T-cell (primary cell): Measurements from ENCODE around the gene SPRED3. TPM values are rescaled to one million over a fixed set of nuclear protein-coding genes. Genes with fewer than 3 reads are reported as not detected.

Experiments
- ATAC-seq, 4 experiments: fragments of 200-7000 bp in 3 of 4; fragments of 150-1000 bp in 1 of 4; cut with Tn5 transposase; replicated peaks in 1 of 4; 1 replicate in 3 of 4; 2 replicates in 1 of 4; pipeline ENCODE4 v1.10.0; 2021; ENCODE audit warnings: moderate library complexity in 3 of 4, mild to moderate bottlenecking in 2 of 4, moderate number of reproducible peaks in 1 of 4
- CTCF ChIA-PET, 2 donors: fragments of 300-600 bp; sonication (Branson Sonifier 250); formaldehyde crosslinking; loops; one replicate each; lab custom pipeline; 2022; ENCODE audit warnings: antibody characterized with exemption in 2 of 2; lab: Charles Lee
- POLR2A ChIA-PET, 2 donors: fragments of 300-600 bp; sonication (Branson Sonifier 250); formaldehyde crosslinking; loops; one replicate each; lab custom pipeline; 2022; ENCODE audit warnings: antibody characterized with exemption in 2 of 2; lab: Charles Lee
- DNase-seq, 35 experiments: peaks; one replicate each; pipeline versions ENCODE4 v3.0.0 to v3.0.0-alpha.2; 2013 to 2023
- H3K27ac ChIP-seq: one replicate; pipeline ENCODE4 v1.5.1; 2013; ENCODE audit warnings: low read length
- H3K27me3 ChIP-seq, 2 experiments: replicated peaks in 1 of 2; 1 replicate in 1 of 2; 2 replicates in 1 of 2; pipeline versions ENCODE4 v1.6.1 to v1.7.0; 2013; ENCODE audit warnings: low read length in 1 of 2, mixed read lengths in 1 of 2; ENCODE audit not compliant: control insufficient read depth in 2 of 2, insufficient read depth in 2 of 2; ENCODE audit errors: extremely low read depth in 1 of 2
- H3K36me3 ChIP-seq, 2 donors: 1 replicate in 1 of 2; 2 replicates in 1 of 2; pipeline versions ENCODE4 v1.6.1 to v1.7.0; 2013; ENCODE audit warnings: low read length in 1 of 2; ENCODE audit not compliant: control insufficient read depth in 2 of 2, insufficient read depth in 1 of 2; ENCODE audit errors: extremely low read depth in 1 of 2
- H3K4me1 ChIP-seq, 2 experiments: 1 replicate in 1 of 2; 2 replicates in 1 of 2; pipeline versions ENCODE4 v1.6.1 to v1.7.0; 2013; ENCODE audit warnings: low read length in 2 of 2, mixed read lengths in 1 of 2; ENCODE audit not compliant: insufficient read depth in 2 of 2, control insufficient read depth in 1 of 2; ENCODE audit errors: extremely low read depth in 1 of 2
- H3K4me3 ChIP-seq, 2 donors: 1 replicate in 1 of 2; 2 replicates in 1 of 2; pipeline versions ENCODE4 v1.5.1 to v1.7.0; 2013; ENCODE audit warnings: mild to moderate bottlenecking in 2 of 2, low read length in 1 of 2, moderate library complexity in 1 of 2; ENCODE audit not compliant: control insufficient read depth in 1 of 2; ENCODE audit errors: extremely low read depth in 1 of 2
- H3K9me3 ChIP-seq: 2 replicates; pipeline ENCODE4 v1.7.0; 2013
- H3K27ac Mint-ChIP-seq, 2 donors: one replicate each; pipeline ENCODE4 v1.8.0; 2020 to 2021; ENCODE audit warnings: mild to moderate bottlenecking in 2 of 2, mixed read lengths in 2 of 2
- H3K27me3 Mint-ChIP-seq, 2 donors: one replicate each; pipeline ENCODE4 v1.8.0; 2021 to 2022; ENCODE audit warnings: mixed read lengths in 2 of 2
- H3K36me3 Mint-ChIP-seq: one replicate; pipeline ENCODE4 v1.8.0; 2021; ENCODE audit warnings: mixed read lengths
- H3K4me1 Mint-ChIP-seq, 3 donors: one replicate each; pipeline ENCODE4 v1.8.0; 2020 to 2022; ENCODE audit warnings: mixed read lengths in 3 of 3, mild to moderate bottlenecking in 1 of 3
- H3K4me3 Mint-ChIP-seq, 3 donors: one replicate each; pipeline ENCODE4 v1.8.0; 2020 to 2022; ENCODE audit warnings: mild to moderate bottlenecking in 3 of 3, mixed read lengths in 3 of 3, moderate library complexity in 3 of 3
- H3K9me3 Mint-ChIP-seq, 3 donors: one replicate each; pipeline ENCODE4 v1.8.0; 2020 to 2022; ENCODE audit warnings: mixed read lengths in 3 of 3
- WGBS: methylation state at CpG from one replicate; pipeline ENCODE4 v1.1.5; 2013; ENCODE audit warnings: missing lambda C conversion rate; ENCODE audit not compliant: insufficient coverage; 5-methylcytosine and 5-hydroxymethylcytosine counted together
- total RNA-seq, 35 experiments: library from RNA in 6 of 35; stranded (reverse) in 6 of 35; fragments of 120-200 nt in 1 of 35; gene quantifications; one replicate each; pipeline versions ENCODE4 v1.2.1 to v1.2.4 and lab custom pipeline; 2013 to 2026

SPRED3 gene
- total RNA-seq, 5 donors from 2014 or later (not counting 1 experiment from before 2014, with no cell fraction given): 0.93 to 2.9 (median 2.1) TPM

- Mint-ChIP-seq H3K36me3 (peaks cover under 1% of the 10 kb centered on the region), H3K4me3 (no peak overlapping the region), H3K4me1 (peaks cover 4 to 7% (median 5%) of the 10 kb centered on the region in 3 donors), H3K9me3 (no peaks in the 10 kb centered on the region), H3K27ac (no peak overlapping the region), H3K27me3 (peaks cover 14 to 19% of the 10 kb centered on the region in 2 donors)
- ATAC-seq (no peak), DNase-seq (no peak)
- H3K27ac ChIP-seq: no peak overlapping the region
- 80% methylated on average over 2 of the region's 2 CpGs for WGBS
- H3K9me3 ChIP-seq: no peaks in the 10 kb centered on the region
- H3K27me3 ChIP-seq: peaks cover 0 to 44% of the 10 kb centered on the region in 2 experiments
- H3K4me1 ChIP-seq: peaks cover 3 to 7% of the 10 kb centered on the region in 2 experiments
- H3K4me3 ChIP-seq: no peak overlapping the region
- ChIA-PET CTCF (no interaction called here), POLR2A (interaction anchor here in 1 of 2 donors (0.7 kb wide), 1 partner anchor 532 kb away, joined by 5 read pairs; no protein-coding TSS in a partner anchor)
- no peaks in the 10 kb centered on the region for H3K36me3 ChIP-seq
Observed at GRCh38 chr19:38369584-38369983, 18.9 kb upstream of the SPRED3 start.

DNA sequence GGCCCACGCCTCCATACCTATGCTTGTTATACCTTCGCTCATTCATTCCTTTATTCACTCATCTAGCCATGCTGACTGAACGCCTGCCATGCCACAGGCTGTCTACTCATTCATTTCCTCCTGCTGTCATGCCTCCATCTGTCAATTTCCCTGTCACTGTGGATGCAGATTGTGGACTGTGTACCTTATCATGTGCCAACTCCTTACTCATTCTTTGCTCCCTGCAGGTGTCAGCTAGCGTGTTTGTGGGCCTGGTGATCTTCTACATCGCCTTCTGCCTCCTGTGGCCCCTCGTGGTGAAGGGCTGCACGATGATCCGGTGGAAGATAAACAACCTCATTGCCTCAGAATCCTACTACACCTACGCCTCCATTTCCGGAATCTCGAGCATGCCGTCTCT lies 18.2 kb upstream of the SPRED3 start:
- POLR2A ChIA-PET: no interaction called here
- Histone ChIP-seq H3K36me3 (no peaks in the 10 kb centered on the region), H3K27ac (no peak overlapping the region), H3K4me1 (peaks cover 7 to 11% of the 10 kb centered on the region in 2 experiments), H3K27me3 (peaks cover 0 to 37% of the 10 kb centered on the region in 2 experiments), H3K4me3 (no peak overlapping the region), H3K9me3 (no peaks in the 10 kb centered on the region)
- Mint-ChIP-seq H3K36me3 (peaks cover 8% of the 10 kb centered on the region), H3K27ac (no peak overlapping the region), H3K27me3 (peaks cover 14 to 19% of the 10 kb centered on the region in 2 donors), H3K4me3 (no peak overlapping the region), H3K9me3 (no peaks in the 10 kb centered on the region), H3K4me1 (peaks cover 11 to 14% (median 12%) of the 10 kb centered on the region in 3 donors)
- CTCF ChIA-PET: no interaction called here
- DNase-seq (no peak), ATAC-seq (no peak)
- WGBS: 82% methylated on average over 11 of the region's 12 CpGs

GRCh38 chr19:38371081-38371480 lies 17.4 kb upstream of the SPRED3 start:
- ChIA-PET POLR2A (no interaction called here), CTCF (no interaction called here)
- Mint-ChIP-seq H3K27ac (no peak overlapping the region), H3K4me1 (peaks cover 19 to 22% (median 20%) of the 10 kb centered on the region in 3 donors), H3K27me3 (peaks cover 12 to 17% of the 10 kb centered on the region in 2 donors), H3K36me3 (peaks cover 12% of the 10 kb centered on the region), H3K4me3 (no peak overlapping the region), H3K9me3 (no peaks in the 10 kb centered on the region)
- DNase-seq (no peak), ATAC-seq (no peak)
- WGBS: 94% methylated on average over 4 of the region's 6 CpGs
- Histone ChIP-seq H3K4me3 (no peak overlapping the region), H3K4me1 (peaks cover 13 to 19% of the 10 kb centered on the region in 2 experiments), H3K9me3 (no peaks in the 10 kb centered on the region), H3K27me3 (peaks cover 0 to 29% of the 10 kb centered on the region in 2 experiments), H3K36me3 (peaks cover 0 to under 1% of the 10 kb centered on the region in 2 donors), H3K27ac (no peak overlapping the region)

- Mint-ChIP-seq H3K4me3 (peak overlapping the region; percentile 98 to 100 (median 99)), H3K4me1 (peaks cover 28 to 30% (median 28%) of the 10 kb centered on the region in 3 donors), H3K27ac (peak overlapping the region; percentile 97 to 98), H3K27me3 (peaks cover 0 to 14% of the 10 kb centered on the region in 2 donors), H3K36me3 (peaks cover 19% of the 10 kb centered on the region), H3K9me3 (no peaks in the 10 kb centered on the region)
- DNase-seq (no peak), ATAC-seq (no peak)
- 94% methylated on average over 5 of the region's 6 CpGs for WGBS
- Histone ChIP-seq H3K4me1 (peaks cover 15 to 31% of the 10 kb centered on the region in 2 experiments), H3K4me3 (peak overlapping the region; percentile 43 to 92), H3K9me3 (no peaks in the 10 kb centered on the region), H3K27ac (peak overlapping the region; percentile 79), H3K27me3 (peaks cover 0 to 7% of the 10 kb centered on the region in 2 experiments), H3K36me3 (peaks cover 5 to 10% of the 10 kb centered on the region in 2 donors)
- CTCF ChIA-PET: interaction anchor here (0.5 to 4.9 kb wide), 14 partner anchors 14 to 557 kb away, joined by 3 to 54 read pairs (median 5); partner anchors contain the start of genes CATSPERG (in 1 of the 2), FAM98C (in 1 of the 2), GGN (in 1 of the 2) and MRPS12 (in 1 of the 2)
- POLR2A ChIA-PET: interaction anchor here (0.5 to 1.0 kb wide), 5 partner anchors 14 to 1536 kb away, joined by 3 to 9 read pairs (median 5); partner anchors contain the start of genes CATSPERG (in 1 of the 2), GGN (in 1 of the 2) and ZNF790 (in 1 of the 2)
Observed at GRCh38 chr19:38373907-38374331, 14.6 kb upstream of the SPRED3 start.

DNA sequence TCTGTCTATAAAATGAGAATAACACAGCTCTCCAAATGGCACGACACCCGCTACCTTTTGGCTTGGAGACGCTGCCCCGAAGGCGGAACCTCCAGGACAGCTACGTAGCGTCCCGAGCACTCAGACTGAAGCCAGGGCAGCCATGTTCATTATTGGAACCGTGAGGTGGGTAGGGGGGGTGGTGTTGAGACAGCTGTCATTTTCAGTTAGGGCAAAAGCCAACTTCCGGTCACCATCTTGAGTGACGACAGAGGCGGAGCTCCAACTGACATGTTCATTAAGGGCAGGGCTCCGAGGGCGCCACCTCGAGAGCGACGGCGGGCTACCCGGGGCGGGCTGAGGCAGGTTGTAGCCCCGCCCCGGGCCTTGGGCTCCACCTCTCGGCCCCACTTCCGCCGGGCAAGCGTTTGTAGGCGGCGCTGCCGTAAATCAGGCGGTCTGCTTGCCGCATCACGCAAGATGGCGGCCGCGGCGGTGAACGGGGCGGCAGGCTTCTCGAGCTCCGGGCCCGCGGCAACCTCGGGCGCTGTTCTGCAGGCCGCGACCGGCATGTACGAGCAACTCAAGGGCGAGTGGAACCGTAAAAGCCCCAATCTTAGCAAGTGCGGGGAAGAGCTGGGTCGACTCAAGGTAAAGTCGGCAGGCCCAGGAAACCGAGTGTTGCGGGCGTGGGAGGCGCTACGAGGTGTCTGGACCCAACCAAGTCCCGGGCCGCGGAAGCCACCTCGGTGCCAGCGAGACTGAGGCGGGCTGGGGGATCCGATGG lies 14.0 kb upstream of the SPRED3 start, which contains the start of gene PSMD8:
Gene PSMD8 (plus strand): TSS at position 240 of the 766 bp plus-strand sequence. CDS start 31 bp downstream, at position 271.
- peaks cover 0 to 12% of the 10 kb centered on the region in 2 donors for H3K27me3 Mint-ChIP-seq
- peaks cover 11 to 16% of the 10 kb centered on the region in 2 donors for H3K36me3 ChIP-seq
- H3K27me3 ChIP-seq: peaks cover 0 to 13% of the 10 kb centered on the region in 2 experiments
- ChIA-PET POLR2A (interaction anchor here (0.6 to 1.0 kb wide), 5 partner anchors 13 to 1537 kb away, joined by 3 to 9 read pairs (median 5); partner anchors contain the start of genes CATSPERG (in 1 of the 2), GGN (in 1 of the 2) and ZNF790 (in 1 of the 2)), CTCF (interaction anchor here (0.5 to 4.9 kb wide), 15 partner anchors 13 to 556 kb away, joined by 3 to 54 read pairs (median 5); partner anchors contain the start of genes CATSPERG (in 1 of the 2), FAM98C (in 1 of the 2), GGN (in 1 of the 2) and MRPS12 (in 1 of the 2))
- peak within 1 kb of the TSS; percentile 74 to 92 for H3K4me3 ChIP-seq
- no peaks in the 10 kb centered on the region for H3K9me3 ChIP-seq
- peaks cover 25% of the 10 kb centered on the region for H3K36me3 Mint-ChIP-seq
- peaks cover 15 to 37% of the 10 kb centered on the region in 2 experiments for H3K4me1 ChIP-seq
- peak within 1 kb of the TSS; percentile 97 to 98 for H3K27ac Mint-ChIP-seq
- ATAC-seq (peak; percentile 95 to 97 (median 97)), DNase-seq (peak; percentile 94 to 100 (median 99))
- peak within 1 kb of the TSS; percentile 79 for H3K27ac ChIP-seq
- peak within 1 kb of the TSS; percentile 98 to 100 (median 99) for H3K4me3 Mint-ChIP-seq
- no peaks in the 10 kb centered on the region for H3K9me3 Mint-ChIP-seq
- H3K4me1 Mint-ChIP-seq: peaks cover 30 to 34% (median 31%) of the 10 kb centered on the region in 3 donors
- WGBS: 0% methylated on average over 65 of the region's 65 CpGs
